22Rv1 (cell line): ENCODE data around the gene SLC1A2.

Source experiments
- H3K27ac ChIP-seq: fragments of 450-650 bp; 2 replicates; pipeline ENCODE4 v1.5.1; 2017
- ZFX ChIP-seq: fragments of 450-650 bp; IDR thresholded peaks from 2 replicates; pipeline ENCODE4 v1.6.1; 2017; ENCODE audit warnings: antibody characterized with exemption, borderline replicate concordance
- TF ChIP-seq, protein P1 (sequence below): fragments of 450-650 bp; IDR thresholded peaks from 2 replicates; pipeline ENCODE4 v1.5.1; 2017; ENCODE audit warnings: mild to moderate bottlenecking

SLC1A2 gene

DNA sequence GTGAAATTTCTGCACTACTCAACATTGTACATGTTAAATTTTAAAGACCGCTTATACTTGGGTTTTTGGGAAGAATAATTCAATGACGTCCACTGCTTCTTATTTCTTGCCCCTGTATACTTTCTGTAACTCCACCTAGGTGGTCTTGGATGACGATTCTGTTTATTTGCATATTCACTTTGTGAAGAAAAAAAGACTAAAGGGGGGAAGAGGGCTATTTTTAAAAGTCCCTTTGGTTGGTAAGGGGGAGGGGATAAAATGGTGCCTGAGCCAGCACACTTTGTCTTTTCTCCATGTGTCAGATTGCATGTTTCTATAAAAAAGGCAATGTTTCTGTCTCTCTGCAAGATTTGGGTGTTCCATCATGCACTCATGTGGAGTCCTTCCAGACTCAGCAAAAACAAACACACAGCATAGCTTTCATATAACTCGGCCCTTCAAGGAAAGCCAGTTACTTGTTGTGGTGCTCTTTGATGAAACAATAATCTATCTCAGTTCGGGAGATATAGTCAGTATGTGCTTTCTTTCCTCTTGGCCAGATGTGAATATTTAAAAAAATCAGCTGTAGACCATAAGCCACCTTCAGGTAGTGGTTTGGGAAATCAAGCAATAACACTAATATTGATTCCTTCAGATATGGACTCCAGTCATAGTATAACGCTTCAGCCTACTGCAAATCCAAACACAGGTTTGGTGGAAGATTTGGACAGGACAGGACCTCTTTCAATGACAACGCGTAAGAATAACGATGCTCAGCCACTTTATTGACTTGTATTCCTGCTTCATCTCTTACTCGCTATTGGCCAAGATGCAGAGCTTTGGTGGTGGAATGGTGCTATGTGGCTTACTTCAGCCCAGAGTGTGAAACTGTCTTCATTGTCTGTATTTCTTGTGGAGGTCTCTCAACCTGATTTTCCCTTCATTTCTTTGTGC is 211.6 kb downstream of the SLC1A2 start:
- no peak overlapping the region for H3K27ac ChIP-seq
- TF ChIP-seq ZFX: no peak
- TF ChIP-seq, protein P1, sequence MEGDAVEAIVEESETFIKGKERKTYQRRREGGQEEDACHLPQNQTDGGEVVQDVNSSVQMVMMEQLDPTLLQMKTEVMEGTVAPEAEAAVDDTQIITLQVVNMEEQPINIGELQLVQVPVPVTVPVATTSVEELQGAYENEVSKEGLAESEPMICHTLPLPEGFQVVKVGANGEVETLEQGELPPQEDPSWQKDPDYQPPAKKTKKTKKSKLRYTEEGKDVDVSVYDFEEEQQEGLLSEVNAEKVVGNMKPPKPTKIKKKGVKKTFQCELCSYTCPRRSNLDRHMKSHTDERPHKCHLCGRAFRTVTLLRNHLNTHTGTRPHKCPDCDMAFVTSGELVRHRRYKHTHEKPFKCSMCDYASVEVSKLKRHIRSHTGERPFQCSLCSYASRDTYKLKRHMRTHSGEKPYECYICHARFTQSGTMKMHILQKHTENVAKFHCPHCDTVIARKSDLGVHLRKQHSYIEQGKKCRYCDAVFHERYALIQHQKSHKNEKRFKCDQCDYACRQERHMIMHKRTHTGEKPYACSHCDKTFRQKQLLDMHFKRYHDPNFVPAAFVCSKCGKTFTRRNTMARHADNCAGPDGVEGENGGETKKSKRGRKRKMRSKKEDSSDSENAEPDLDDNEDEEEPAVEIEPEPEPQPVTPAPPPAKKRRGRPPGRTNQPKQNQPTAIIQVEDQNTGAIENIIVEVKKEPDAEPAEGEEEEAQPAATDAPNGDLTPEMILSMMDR: no peak

DNA sequence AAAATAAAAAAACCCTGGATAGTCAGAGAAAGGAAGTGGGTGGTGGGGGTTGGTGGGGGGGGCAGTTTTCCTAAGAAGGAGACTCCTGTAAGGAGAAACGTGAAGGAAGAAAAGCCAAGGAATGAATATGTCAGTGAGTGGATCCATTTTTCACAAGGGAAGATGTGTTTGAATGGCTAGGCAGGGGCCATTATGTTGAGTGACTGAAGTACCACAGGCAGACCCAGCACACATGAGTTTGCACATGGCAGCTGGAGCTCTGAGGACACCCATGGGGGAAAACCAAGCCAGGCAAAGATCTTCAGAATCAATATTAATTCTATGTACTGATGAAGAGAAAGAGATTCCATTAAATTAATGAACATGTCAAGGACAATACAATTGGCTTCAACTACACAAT is 212.7 kb downstream of the SLC1A2 start:
- no peak overlapping the region for H3K27ac ChIP-seq
- no peak for TF ChIP-seq ZFX
- TF ChIP-seq, protein P1: no peak

DNA sequence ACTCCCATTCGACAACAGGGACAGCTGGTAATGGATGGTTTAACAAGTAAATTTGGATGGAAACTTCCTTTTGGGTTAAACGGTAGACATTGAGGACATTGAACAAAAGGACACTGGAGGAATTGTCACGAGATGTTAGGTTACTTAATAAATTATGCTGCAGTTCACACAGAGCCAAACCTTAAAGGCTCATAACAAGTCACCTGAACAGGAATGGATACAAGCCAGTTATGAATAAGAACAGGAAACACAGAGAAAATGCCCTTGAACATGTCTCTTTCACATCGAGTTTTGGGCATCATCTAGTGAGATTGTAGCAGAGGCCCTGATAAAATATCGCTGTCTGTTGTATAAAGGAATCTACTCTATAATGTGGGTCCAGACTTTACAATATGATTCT is 214.7 kb downstream of the SLC1A2 start:
- no peak overlapping the region for H3K27ac ChIP-seq
- TF ChIP-seq, protein P1: no peak
- no peak for TF ChIP-seq ZFX
